Smooth muscle cell (in vitro differentiated cells): ENCODE data around the gene SLC39A7. TPM values are rescaled to one million over a fixed set of nuclear protein-coding genes. Genes with fewer than 3 reads are reported as not detected.

Experiments used
- DNase-seq: peaks from one replicate; lab custom pipeline; 2025; ENCODE audit not compliant: unreplicated experiment; lab: John Stamatoyannopoulos, UW
- H2AFZ ChIP-seq: fragments of 200-600 bp; sonication (generic); 2 replicates; pipeline ENCODE4 v1.6.0; 2016; ENCODE audit warnings: antibody characterized with exemption, low read depth, mild to moderate bottlenecking
- H3F3A ChIP-seq: fragments of 200-600 bp; sonication (generic); 2 replicates; pipeline ENCODE4 v1.6.0; 2017; ENCODE audit warnings: antibody characterized with exemption, low read depth
- H3K27ac ChIP-seq: fragments of 200-600 bp; sonication (generic); 2 replicates; pipeline ENCODE4 v1.5.1; 2016; ENCODE audit warnings: low read depth, mild to moderate bottlenecking
- H3K27me3 ChIP-seq: fragments of 200-600 bp; sonication (generic); 2 replicates; pipeline ENCODE4 v1.6.1; 2016; ENCODE audit warnings: low read depth, mild to moderate bottlenecking
- H3K36me3 ChIP-seq: fragments of 200-600 bp; sonication (generic); 2 replicates; pipeline ENCODE4 v1.5.1; 2016; ENCODE audit warnings: low read depth
- H3K4me1 ChIP-seq: fragments of 200-600 bp; sonication (generic); 2 replicates; pipeline ENCODE4 v1.5.1; 2016; ENCODE audit warnings: low read depth
- H3K4me2 ChIP-seq: fragments of 200-600 bp; sonication (generic); 2 replicates; pipeline ENCODE4 v1.6.0; 2016; ENCODE audit warnings: mild to moderate bottlenecking
- H3K4me3 ChIP-seq: fragments of 200-600 bp; sonication (generic); 2 replicates; pipeline ENCODE4 v1.5.1; 2016; ENCODE audit warnings: mild to moderate bottlenecking
- H3K79me2 ChIP-seq: fragments of 200-600 bp; sonication (generic); 2 replicates; pipeline ENCODE4 v1.6.0; 2016; ENCODE audit warnings: low read depth, mild to moderate bottlenecking
- H3K9ac ChIP-seq: fragments of 200-600 bp; sonication (generic); 2 replicates; pipeline ENCODE4 v1.6.0; 2016; ENCODE audit warnings: low read depth
- H3K9me3 ChIP-seq: fragments of 200-600 bp; sonication (generic); replicated peaks from 2 replicates; pipeline ENCODE4 v1.5.1; 2016; ENCODE audit warnings: low read depth
- H4K20me1 ChIP-seq: fragments of 200-600 bp; sonication (generic); 2 replicates; pipeline ENCODE4 v1.6.0; 2016; ENCODE audit warnings: low read depth
- CTCF ChIP-seq: fragments of 200-600 bp; sonication (generic); IDR thresholded peaks from 2 replicates; pipeline ENCODE4 v1.5.1; 2017; ENCODE audit warnings: borderline replicate concordance, mild to moderate bottlenecking, antibody characterized with exemption; ENCODE audit not compliant: insufficient read depth, poor library complexity, severe bottlenecking
- WGBS: methylation state at CpG from one replicate; pipeline ENCODE4 v1.1.7; 2016; ENCODE audit warnings: low lambda C conversion rate; 5-methylcytosine and 5-hydroxymethylcytosine counted together
- polyA plus RNA-seq: library from polyadenylated mRNA; unstranded; fragments of >200 nt; fragmentation: Nextera tagmentation; extraction: Ambion mirVana; gene quantifications from 2 replicates; pipeline ENCODE4 v1.2.1, GENCODE V29; 2016
- total RNA-seq: library from RNA; depleted of rRNA; stranded (reverse); fragments of >200 nt; gene quantifications from 2 replicates; pipeline ENCODE4 v1.2.3, GENCODE V29; 2014

The SLC39A7 gene
- total and polyA plus RNA-seq, 2 experiments from 2014 or later, result 87.2 to 112 TPM

GRCh38 chr6:33211136-33211535 is 10.5 kb downstream of the SLC39A7 start:
- WGBS, result 91% methylated on average over 11 of the region's 17 CpGs

GRCh38 chr6:33211666-33212422 is 11.2 kb downstream of the SLC39A7 start:
- 76% methylated on average over 18 of the region's 18 CpGs for WGBS
- no peak overlapping the region for H3K4me3 ChIP-seq

More at GRCh38 chr6:33211136-33211535, 10.5 kb downstream of the SLC39A7 start:
- Histone ChIP-seq H3K9ac (no peak overlapping the region), H3K27me3 (peaks cover 5% of the 10 kb centered on the region), H3K79me2 (no peaks in the 10 kb centered on the region), H3K4me3 (no peak overlapping the region), H3K27ac (no peak overlapping the region), H3K4me1 (peaks cover 21% of the 10 kb centered on the region), H3K4me2 (no peak overlapping the region), H3K36me3 (no peaks in the 10 kb centered on the region), H2AFZ (no peak overlapping the region), H3F3A (peaks cover 12% of the 10 kb centered on the region), H3K9me3 (no peaks in the 10 kb centered on the region), H4K20me1 (peaks cover 6% of the 10 kb centered on the region)
- no peak for TF ChIP-seq CTCF
- DNase-seq, result no peak

GRCh38 chr6:33212857-33213165 is 12.1 kb downstream of the SLC39A7 start:
- Histone ChIP-seq H3K9ac (no peak overlapping the region), H3K4me3 (peak overlapping the region; percentile 54), H3K4me1 (peaks cover 15% of the 10 kb centered on the region), H3F3A (peaks cover 7% of the 10 kb centered on the region), H3K9me3 (no peaks in the 10 kb centered on the region), H3K36me3 (no peaks in the 10 kb centered on the region), H2AFZ (no peak overlapping the region), H3K27me3 (peaks cover 12% of the 10 kb centered on the region), H4K20me1 (peaks cover 6% of the 10 kb centered on the region), H3K27ac (no peak overlapping the region), H3K79me2 (no peaks in the 10 kb centered on the region), H3K4me2 (peak overlapping the region; percentile 85)
- WGBS, result 6% methylated on average over 6 of the region's 6 CpGs
- no peak for DNase-seq
- no peak for TF ChIP-seq CTCF

More at GRCh38 chr6:33211666-33212422, 11.2 kb downstream of the SLC39A7 start:
- Histone ChIP-seq H3K79me2 (no peaks in the 10 kb centered on the region), H3K4me2 (peak overlapping the region; percentile 85), H3F3A (peaks cover 7% of the 10 kb centered on the region), H3K9me3 (no peaks in the 10 kb centered on the region), H3K27ac (no peak overlapping the region), H3K36me3 (no peaks in the 10 kb centered on the region), H4K20me1 (peaks cover 6% of the 10 kb centered on the region), H3K9ac (no peak overlapping the region), H2AFZ (no peak overlapping the region), H3K27me3 (peaks cover 5% of the 10 kb centered on the region), H3K4me1 (peaks cover 15% of the 10 kb centered on the region)
- no peak for TF ChIP-seq CTCF
- no peak for DNase-seq
